SK-N-SH treated with all-trans-retinoic acid at 6 μM for 48 hours (cell line): ENCODE measurements around the gene IL16.
A peak's percentile ranks its signal among the peaks of the same experiment; 100 is the strongest.

Experiments
- ATAC-seq: fragments of 200-7000 bp; cut with Tn5 transposase; 3 replicates; pipeline ENCODE4 v1.9.1; 2020; ENCODE audit warnings: mild to moderate bottlenecking, moderate library complexity
- ARNTL ChIP-seq: fragments of 450-650 bp; formaldehyde crosslinking; IDR thresholded peaks from 2 replicates; pipeline ENCODE4 v1.5.0; 2020; ENCODE audit warnings: low read depth, mild to moderate bottlenecking, moderate library complexity, borderline replicate concordance
- CREB5 ChIP-seq: fragments of 250-450 bp; sonication (Bioruptor Pico); IDR thresholded peaks from 2 replicates; pipeline ENCODE4 v1.5.1; 2020; ENCODE audit warnings: low read depth, mild to moderate bottlenecking, moderate library complexity
- CSDC2 ChIP-seq: fragments of 250-450 bp; sonication (Bioruptor Pico); IDR thresholded peaks from 2 replicates; pipeline ENCODE4 v1.5.0; 2020; ENCODE audit warnings: mild to moderate bottlenecking, moderate library complexity
- ESRRG ChIP-seq: fragments of 250-450 bp; sonication (Bioruptor Pico); IDR thresholded peaks from 2 replicates; pipeline ENCODE4 v1.6.1; 2021; ENCODE audit warnings: mild to moderate bottlenecking
- GLIS3 ChIP-seq: fragments of 250-450 bp; sonication (Bioruptor Pico); IDR thresholded peaks from 2 replicates; pipeline ENCODE4 v1.5.0; 2020; ENCODE audit warnings: mild to moderate bottlenecking, moderate library complexity
- ISL1 ChIP-seq: fragments of 250-450 bp; sonication (Bioruptor Pico); IDR thresholded peaks from 2 replicates; pipeline ENCODE4 v2.1.2; 2022; ENCODE audit warnings: mild to moderate bottlenecking, moderate library complexity
- PATZ1 ChIP-seq: fragments of 250-450 bp; sonication (Bioruptor Pico); IDR thresholded peaks from 2 replicates; pipeline ENCODE4 v1.8.0; 2020; ENCODE audit warnings: mild to moderate bottlenecking, moderate library complexity, borderline replicate concordance
- POU6F1 ChIP-seq: fragments of 250-450 bp; sonication (Bioruptor Pico); IDR thresholded peaks from 2 replicates; pipeline ENCODE4 v1.8.0; 2021; ENCODE audit warnings: low read depth, mild to moderate bottlenecking, moderate library complexity, borderline replicate concordance
- PPARA ChIP-seq: fragments of 250-450 bp; sonication (Bioruptor Pico); IDR thresholded peaks from 2 replicates; pipeline ENCODE4 v1.5.0; 2020; ENCODE audit warnings: mild to moderate bottlenecking, borderline replicate concordance
- RARB ChIP-seq: fragments of 250-450 bp; sonication (Bioruptor Pico); IDR thresholded peaks from 2 replicates; pipeline ENCODE4 v1.8.0; 2021; ENCODE audit warnings: mild to moderate bottlenecking, moderate library complexity
- TCF4 ChIP-seq: fragments of 250-450 bp; sonication (Bioruptor Pico); IDR thresholded peaks from 2 replicates; pipeline ENCODE4 v1.8.0; 2021; ENCODE audit warnings: mild to moderate bottlenecking, moderate library complexity, borderline replicate concordance
- TOX ChIP-seq: fragments of 250-450 bp; sonication (Bioruptor Pico); IDR thresholded peaks from 2 replicates; pipeline ENCODE4 v1.8.0; 2021; ENCODE audit warnings: mild to moderate bottlenecking, moderate library complexity, borderline replicate concordance
- TSHZ2 ChIP-seq: fragments of 250-450 bp; sonication (Bioruptor Pico); IDR thresholded peaks from 2 replicates; pipeline ENCODE4 v1.5.0; 2020; ENCODE audit warnings: mild to moderate bottlenecking, moderate library complexity
- ZC3H10 ChIP-seq: fragments of 250-450 bp; sonication (Bioruptor Pico); IDR thresholded peaks from 2 replicates; pipeline ENCODE4 v1.5.1; 2021; ENCODE audit warnings: mild to moderate bottlenecking, moderate library complexity
- ZFP30 ChIP-seq: fragments of 450-650 bp; formaldehyde crosslinking; IDR thresholded peaks from 2 replicates; pipeline ENCODE4 v1.5.0; 2022; ENCODE audit warnings: mild to moderate bottlenecking, moderate library complexity
- ZNF565 ChIP-seq: fragments of 450-650 bp; formaldehyde crosslinking; conservative IDR thresholded peaks from 2 replicates; pipeline ENCODE4 v1.5.0; 2020; ENCODE audit warnings: low read depth, mild to moderate bottlenecking, moderate library complexity
- ZNF70 ChIP-seq: fragments of 450-650 bp; formaldehyde crosslinking; IDR thresholded peaks from 2 replicates; pipeline ENCODE4 v1.5.0; 2020; ENCODE audit warnings: mild to moderate bottlenecking, moderate library complexity

Gene IL16

GRCh38 chr15:81309647-81310450 is 113.2 kb downstream of the IL16 start:
- no peak for ATAC-seq
- TF ChIP-seq ZFP30 (CRISPR knock-in tag) (no peak), ZNF565 (CRISPR knock-in tag) (no peak), ARNTL (CRISPR knock-in tag) (no peak), TOX (CRISPR knock-in tag) (no peak), TCF4 (CRISPR knock-in tag) (no peak), PPARA (CRISPR knock-in tag) (no peak)

GRCh38 chr15:81310480-81310879 is 113.8 kb downstream of the IL16 start:
- TF ChIP-seq PPARA (CRISPR knock-in tag) (no peak), ZNF565 (CRISPR knock-in tag) (no peak), CSDC2 (CRISPR knock-in tag) (no peak), CREB5 (CRISPR knock-in tag) (no peak), TSHZ2 (CRISPR knock-in tag) (no peak), TCF4 (CRISPR knock-in tag) (no peak), ESRRG (CRISPR knock-in tag) (no peak), PATZ1 (no peak), ZFP30 (CRISPR knock-in tag) (no peak), POU6F1 (CRISPR knock-in tag) (no peak), ISL1 (CRISPR knock-in tag) (no peak), ZNF70 (CRISPR knock-in tag) (no peak)
- ATAC-seq = no peak

- no peak for ATAC-seq
- TF ChIP-seq GLIS3 (CRISPR knock-in tag) = no peak
- TF ChIP-seq ZC3H10 (CRISPR knock-in tag) = no peak
- TF ChIP-seq RARB (CRISPR knock-in tag) = no peak
- TF ChIP-seq TCF4 (CRISPR knock-in tag) = no peak
- TF ChIP-seq, all 23 proteins: peak for 0
These were observed 115.2 kb downstream of the IL16 start for GRCh38 chr15:81311752-81312464.

- ATAC-seq = peak; percentile 97
- TF ChIP-seq ZNF565 (CRISPR knock-in tag) = no peak
These were observed 116.3 kb downstream of the IL16 start for GRCh38 chr15:81312790-81313543.
